ENCODE data around the gene MPP3.
A peak's percentile ranks its signal among the peaks of the same experiment; 100 is the strongest.

MPP3 gene

GRCh38 chr17:43770957-43771356, 62.0 kb downstream of the MPP3 start:
- Histone ChIP-seq H3K4me3 (ENCODE audit: low read length) (no peak overlapping the region), H3K36me3 (ENCODE audit: insufficient read depth, low read length) (peaks cover 60% of the 10 kb centered on the region), H3K9me3 (ENCODE audit: insufficient read depth, low read depth, low read length) (no peaks in the 10 kb centered on the region), H3K27ac (ENCODE audit: low read depth, low read length) (no peak overlapping the region), H3K27me3 (ENCODE audit: insufficient read depth, low read length) (no peaks in the 10 kb centered on the region), H3K9ac (ENCODE audit: low read depth, low read length) (no peak overlapping the region), H3K4me1 (ENCODE audit: insufficient read depth, low read length) (no peaks in the 10 kb centered on the region)
- 97% methylated on average over 1 of the region's 2 CpGs for WGBS

- Histone ChIP-seq H3K9ac (ENCODE audit: low read depth, low read length) (no peak overlapping the region), H3K36me3 (ENCODE audit: insufficient read depth, low read length) (peaks cover 55% of the 10 kb centered on the region), H3K27ac (ENCODE audit: low read depth, low read length) (no peak overlapping the region), H3K27me3 (ENCODE audit: insufficient read depth, low read length) (no peaks in the 10 kb centered on the region), H3K4me3 (ENCODE audit: low read length) (no peak overlapping the region), H3K4me1 (ENCODE audit: insufficient read depth, low read length) (no peaks in the 10 kb centered on the region), H3K9me3 (ENCODE audit: insufficient read depth, low read depth, low read length) (no peaks in the 10 kb centered on the region)
- WGBS = 96% methylated on average over 11 of the region's 11 CpGs
Measured at GRCh38 chr17:43769859-43770258, 63.1 kb downstream of the MPP3 start.

GRCh38 chr17:43769426-43769825, 63.5 kb downstream of the MPP3 start:
- H3K4me1 ChIP-seq (ENCODE audit: insufficient read depth, low read length) = no peaks in the 10 kb centered on the region
- no peak overlapping the region for H3K9ac ChIP-seq (ENCODE audit: low read depth, low read length)
- WGBS = 96% methylated on average over 16 of the region's 16 CpGs
- H3K9me3 ChIP-seq (ENCODE audit: insufficient read depth, low read depth, low read length) = no peaks in the 10 kb centered on the region
- peaks cover 51% of the 10 kb centered on the region for H3K36me3 ChIP-seq (ENCODE audit: insufficient read depth, low read length)
- H3K27ac ChIP-seq (ENCODE audit: low read depth, low read length) = no peak overlapping the region
- no peaks in the 10 kb centered on the region for H3K27me3 ChIP-seq (ENCODE audit: insufficient read depth, low read length)
- no peak overlapping the region for H3K4me3 ChIP-seq (ENCODE audit: low read length)

- Histone ChIP-seq H3K9ac (ENCODE audit: low read depth, low read length) (no peak overlapping the region), H3K9me3 (ENCODE audit: insufficient read depth, low read depth, low read length) (no peaks in the 10 kb centered on the region), H3K36me3 (ENCODE audit: insufficient read depth, low read length) (peaks cover 46% of the 10 kb centered on the region), H3K27ac (ENCODE audit: low read depth, low read length) (no peak overlapping the region), H3K27me3 (ENCODE audit: insufficient read depth, low read length) (no peaks in the 10 kb centered on the region), H3K4me3 (ENCODE audit: low read length) (no peak overlapping the region), H3K4me1 (ENCODE audit: insufficient read depth, low read length) (no peaks in the 10 kb centered on the region)
- 95% methylated on average over 7 of the region's 7 CpGs for WGBS
Measured at GRCh38 chr17:43768943-43769342, 64.0 kb downstream of the MPP3 start.

- 87% methylated on average over 9 of the region's 9 CpGs for WGBS
- H3K9ac ChIP-seq (ENCODE audit: low read depth, low read length) = no peak overlapping the region
- H3K27me3 ChIP-seq (ENCODE audit: insufficient read depth, low read length) = no peaks in the 10 kb centered on the region
- H3K27ac ChIP-seq (ENCODE audit: low read depth, low read length) = no peak overlapping the region
- H3K36me3 ChIP-seq (ENCODE audit: insufficient read depth, low read length) = peaks cover 44% of the 10 kb centered on the region
- no peak overlapping the region for H3K4me3 ChIP-seq (ENCODE audit: low read length)
- no peaks in the 10 kb centered on the region for H3K9me3 ChIP-seq (ENCODE audit: insufficient read depth, low read depth, low read length)
- no peaks in the 10 kb centered on the region for H3K4me1 ChIP-seq (ENCODE audit: insufficient read depth, low read length)
Measured at GRCh38 chr17:43768382-43768781, 64.6 kb downstream of the MPP3 start.

DNA sequence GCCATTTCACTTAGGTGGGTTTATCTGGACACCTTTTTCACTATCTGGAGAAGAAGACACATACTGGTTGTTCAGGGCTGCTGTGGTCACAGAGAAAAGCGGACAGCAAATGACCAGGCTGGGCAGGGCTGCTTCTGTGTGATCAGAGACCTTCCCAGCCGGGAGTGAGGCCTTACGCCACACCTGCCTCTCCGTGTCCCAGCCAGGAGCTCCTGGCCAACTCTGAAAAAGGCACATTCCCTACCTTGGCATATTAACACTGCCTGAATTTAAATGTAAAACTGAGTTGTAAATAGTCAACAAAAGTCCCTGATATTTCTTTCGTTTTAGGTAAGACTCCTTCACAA, 65.3 kb downstream of the MPP3 start:
- Histone ChIP-seq H3K4me3 (ENCODE audit: low read length) (no peak overlapping the region), H3K27ac (ENCODE audit: low read depth, low read length) (no peak overlapping the region), H3K9me3 (ENCODE audit: insufficient read depth, low read depth, low read length) (no peaks in the 10 kb centered on the region), H3K36me3 (ENCODE audit: insufficient read depth, low read length) (peaks cover 37% of the 10 kb centered on the region), H3K9ac (ENCODE audit: low read depth, low read length) (no peak overlapping the region), H3K4me1 (ENCODE audit: insufficient read depth, low read length) (no peaks in the 10 kb centered on the region), H3K27me3 (ENCODE audit: insufficient read depth, low read length) (no peaks in the 10 kb centered on the region)
- 92% methylated on average over 5 of the region's 5 CpGs for WGBS

DNA sequence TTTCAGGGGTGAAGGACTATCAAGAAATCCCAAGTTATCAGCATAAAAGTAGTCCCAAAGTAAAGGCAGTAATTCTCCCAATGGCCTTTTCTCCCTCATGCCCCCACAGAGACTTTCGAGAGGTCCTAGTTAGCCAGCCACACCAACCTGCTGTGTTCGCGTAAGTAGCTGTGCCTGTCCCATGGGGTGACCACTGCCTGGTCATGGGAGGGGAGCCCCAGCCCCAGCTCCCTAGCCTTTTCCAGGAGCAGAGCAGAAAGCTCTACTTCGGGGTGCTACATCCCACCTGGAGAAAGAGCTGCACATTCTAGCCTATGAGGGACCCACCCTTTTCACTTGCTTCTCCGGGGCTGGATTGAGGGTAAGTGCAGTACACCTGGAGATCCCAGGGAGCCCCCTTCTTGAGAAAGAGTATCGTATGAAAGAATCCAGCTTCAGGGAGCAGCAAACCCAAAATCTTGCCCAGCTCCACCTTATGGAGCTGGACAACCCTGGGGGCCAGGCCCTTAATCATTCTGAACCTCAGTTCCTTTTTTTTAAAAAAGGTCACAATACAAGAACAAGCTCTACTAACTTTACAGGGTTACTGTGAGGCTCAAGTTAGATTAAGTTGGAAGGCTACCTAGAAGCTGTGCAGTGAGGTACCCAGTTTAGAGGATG, 65.8 kb downstream of the MPP3 start:
- WGBS = 93% methylated on average over 6 of the region's 6 CpGs
- no peak overlapping the region for H3K27ac ChIP-seq (ENCODE audit: low read depth, low read length)
- H3K4me3 ChIP-seq (ENCODE audit: low read length) = no peak overlapping the region
- no peak overlapping the region for H3K9ac ChIP-seq (ENCODE audit: low read depth, low read length)
- H3K9me3 ChIP-seq (ENCODE audit: insufficient read depth, low read depth, low read length) = no peaks in the 10 kb centered on the region
- H3K27me3 ChIP-seq (ENCODE audit: insufficient read depth, low read length) = no peaks in the 10 kb centered on the region
- no peaks in the 10 kb centered on the region for H3K4me1 ChIP-seq (ENCODE audit: insufficient read depth, low read length)
- H3K36me3 ChIP-seq (ENCODE audit: insufficient read depth, low read length) = peaks cover 32% of the 10 kb centered on the region

DNA sequence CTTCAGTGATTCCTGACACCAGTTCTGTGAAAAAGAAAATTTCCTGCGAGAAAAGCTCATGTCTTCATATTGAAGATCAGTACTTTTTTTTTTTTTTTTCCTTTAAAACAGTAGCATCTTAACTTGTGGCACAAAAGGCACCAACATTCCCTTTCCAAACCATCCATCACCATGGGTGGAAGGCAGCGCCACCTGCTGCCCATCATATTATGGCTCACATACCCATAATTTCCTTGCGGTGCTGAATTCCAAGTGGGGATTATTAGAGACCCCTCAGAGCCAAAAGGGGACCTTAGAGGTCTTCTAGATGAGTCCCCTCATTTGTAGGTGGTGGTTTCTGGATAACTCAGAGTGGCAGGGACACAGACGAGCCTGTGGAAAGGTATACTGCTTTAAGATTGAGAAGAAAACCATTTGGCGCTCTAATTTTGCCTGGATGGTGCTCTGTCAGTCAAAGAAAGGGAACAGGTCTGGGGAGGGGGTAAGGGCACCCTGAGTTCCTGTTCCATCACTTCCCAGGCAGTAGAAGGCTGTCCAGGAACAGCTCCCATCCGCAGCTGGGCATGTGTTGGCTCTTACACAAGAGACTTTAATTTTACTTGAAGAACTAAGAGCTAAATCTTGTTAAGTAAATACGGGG, 66.4 kb downstream of the MPP3 start:
- H3K4me1 ChIP-seq (ENCODE audit: insufficient read depth, low read length) = no peaks in the 10 kb centered on the region
- H3K27ac ChIP-seq (ENCODE audit: low read depth, low read length) = no peak overlapping the region
- WGBS = 60% methylated on average over 7 of the region's 7 CpGs
- H3K4me3 ChIP-seq (ENCODE audit: low read length) = no peak overlapping the region
- H3K9ac ChIP-seq (ENCODE audit: low read depth, low read length) = no peak overlapping the region
- H3K36me3 ChIP-seq (ENCODE audit: insufficient read depth, low read length) = peaks cover 27% of the 10 kb centered on the region
- H3K27me3 ChIP-seq (ENCODE audit: insufficient read depth, low read length) = no peaks in the 10 kb centered on the region
- H3K9me3 ChIP-seq (ENCODE audit: insufficient read depth, low read depth, low read length) = no peaks in the 10 kb centered on the region

DNA sequence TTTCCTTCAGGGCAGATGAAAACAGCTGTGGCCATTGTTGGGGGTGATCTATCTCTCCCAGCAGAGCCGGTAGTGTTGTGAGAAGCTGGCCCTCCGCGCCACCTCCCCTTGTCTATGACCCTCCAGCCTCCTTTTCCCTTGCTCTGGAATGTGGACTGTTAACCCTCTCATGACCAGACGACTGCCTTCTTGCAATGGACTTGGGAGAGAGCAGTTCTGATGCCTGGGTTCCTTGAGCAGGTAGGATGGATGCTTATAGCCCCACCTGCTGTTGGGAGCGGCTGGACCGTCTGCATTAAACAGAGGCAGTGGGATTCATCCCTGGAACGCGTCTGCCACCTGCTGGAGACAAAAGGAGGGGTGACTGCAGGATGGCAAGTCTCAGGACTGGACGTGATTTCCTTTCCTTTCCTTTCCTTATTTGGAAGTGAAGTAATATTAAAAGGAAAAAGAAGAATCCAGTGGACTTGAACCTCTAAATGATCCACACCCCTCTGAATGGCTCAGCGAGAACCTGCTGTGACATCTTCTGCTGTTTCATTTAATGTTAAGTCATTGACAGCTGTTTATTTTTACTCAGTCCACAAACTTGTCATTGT, 72.6 kb downstream of the MPP3 start:
- Histone ChIP-seq H3K36me3 (ENCODE audit: insufficient read depth, low read length) (no peaks in the 10 kb centered on the region), H3K27me3 (ENCODE audit: insufficient read depth, low read length) (peaks cover 24% of the 10 kb centered on the region), H3K9me3 (ENCODE audit: insufficient read depth, low read depth, low read length) (no peaks in the 10 kb centered on the region), H3K27ac (ENCODE audit: low read depth, low read length) (no peak overlapping the region), H3K4me1 (ENCODE audit: insufficient read depth, low read length) (peaks cover 10% of the 10 kb centered on the region; the same call in 1 of the 2 replicates), H3K9ac (ENCODE audit: low read depth, low read length) (no peak overlapping the region), H3K4me3 (ENCODE audit: low read length) (peak overlapping the region; percentile 19; the same call in 1 of the 2 replicates)
- WGBS = 0% methylated on average over 10 of the region's 10 CpGs

DNA sequence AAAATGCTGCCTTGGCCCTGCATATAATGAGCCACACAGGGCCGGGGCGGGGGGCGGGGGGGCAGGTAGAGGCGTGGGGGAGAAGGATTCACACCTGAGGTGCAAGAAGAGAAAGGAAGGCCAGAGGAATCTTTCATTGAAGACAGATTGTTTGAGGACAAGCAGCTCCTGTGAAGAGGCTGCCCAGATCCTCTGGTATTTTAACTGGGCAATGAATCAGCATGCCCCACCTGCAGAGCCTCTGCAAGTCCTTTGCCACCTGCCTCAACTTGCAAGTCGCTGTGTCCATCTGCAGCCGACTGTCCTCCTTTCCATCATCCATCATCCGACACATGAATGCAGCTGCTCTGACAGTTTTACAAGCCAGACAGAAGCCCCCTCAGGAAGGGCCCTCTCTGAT, 73.1 kb downstream of the MPP3 start:
- no peak overlapping the region for H3K27ac ChIP-seq (ENCODE audit: low read depth, low read length)
- no peaks in the 10 kb centered on the region for H3K9me3 ChIP-seq (ENCODE audit: insufficient read depth, low read depth, low read length)
- WGBS = 47% methylated on average over 7 of the region's 7 CpGs
- H3K36me3 ChIP-seq (ENCODE audit: insufficient read depth, low read length) = no peaks in the 10 kb centered on the region
- H3K4me1 ChIP-seq (ENCODE audit: insufficient read depth, low read length) = peaks cover 12% of the 10 kb centered on the region
- H3K4me3 ChIP-seq (ENCODE audit: low read length) = peak overlapping the region; percentile 19; the same call in 1 of the 2 replicates
- H3K27me3 ChIP-seq (ENCODE audit: insufficient read depth, low read length) = peaks cover 29% of the 10 kb centered on the region
- H3K9ac ChIP-seq (ENCODE audit: low read depth, low read length) = no peak overlapping the region

- H3K4me1 ChIP-seq (ENCODE audit: insufficient read depth, low read length) = peaks cover 14% of the 10 kb centered on the region
- no peaks in the 10 kb centered on the region for H3K36me3 ChIP-seq (ENCODE audit: insufficient read depth, low read length)
- H3K27me3 ChIP-seq (ENCODE audit: insufficient read depth, low read length) = peaks cover 41% of the 10 kb centered on the region
- no peaks in the 10 kb centered on the region for H3K9me3 ChIP-seq (ENCODE audit: insufficient read depth, low read depth, low read length)
- H3K4me3 ChIP-seq (ENCODE audit: low read length) = no peak within 1 kb of the TSS
- no peak within 1 kb of the TSS for H3K27ac ChIP-seq (ENCODE audit: low read depth, low read length)
- no peak within 1 kb of the TSS for H3K9ac ChIP-seq (ENCODE audit: low read depth, low read length)
- 85% methylated on average over 24 of the region's 24 CpGs for WGBS
Measured at GRCh38 chr17:43758497-43759174, 74.3 kb downstream of the MPP3 start, which contains the start of gene SOST. SOST (minus strand) TSS chr17:43758791; CDS start chr17:43758741, 50 bp downstream.

Data from HUES64 (cell line).